ENCODE data around the gene KMT2C.
"Not testable (repeated sequence)": the region's sequence is repeated elsewhere in the genome, so short reads cannot be mapped to it uniquely, and the experiment has no call there.

Gene KMT2C

GRCh38 chr7:152299542-152300143 is 136.2 kb downstream of the KMT2C start:
- DNase-seq: not testable (repeated sequence)

DNA sequence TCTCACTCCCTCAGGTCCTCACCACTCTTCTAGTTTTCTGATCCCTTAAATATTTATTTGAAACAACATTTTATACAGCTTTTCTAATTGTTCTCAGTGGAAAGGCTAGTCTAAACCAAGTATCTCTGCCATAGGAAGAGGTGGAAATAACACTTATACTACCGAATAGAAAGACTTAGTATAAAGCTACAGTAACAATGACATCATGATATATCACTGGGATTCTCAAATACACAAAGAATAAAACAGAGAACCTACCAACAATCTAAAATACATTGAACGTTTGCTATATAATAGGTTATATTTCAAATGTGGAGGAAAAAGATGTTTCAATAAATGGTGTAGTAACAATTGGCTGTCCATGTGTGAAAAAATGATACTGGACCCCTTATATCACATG is 142.9 kb downstream of the KMT2C start:
- no peak for DNase-seq

DNA sequence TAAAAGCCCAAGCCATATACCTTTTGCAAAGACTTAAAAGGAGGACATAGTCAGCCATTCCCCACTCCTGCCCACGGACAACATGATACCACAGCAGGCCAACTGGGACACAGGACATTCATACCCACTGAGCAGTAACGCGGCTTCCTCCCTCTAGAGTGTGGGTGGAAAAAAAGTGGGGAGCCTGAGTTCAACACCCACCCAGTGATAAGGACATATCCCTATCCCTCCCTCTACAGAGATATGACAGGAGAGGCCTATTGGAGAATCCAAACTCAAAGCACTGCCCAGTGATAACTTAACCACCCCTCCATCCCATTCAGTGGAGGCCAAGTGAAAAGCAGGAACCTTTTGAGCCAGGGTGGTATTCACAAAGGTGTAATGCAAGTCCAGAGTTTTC is 148.8 kb downstream of the KMT2C start:
- DNase-seq: not testable (repeated sequence)

DNA sequence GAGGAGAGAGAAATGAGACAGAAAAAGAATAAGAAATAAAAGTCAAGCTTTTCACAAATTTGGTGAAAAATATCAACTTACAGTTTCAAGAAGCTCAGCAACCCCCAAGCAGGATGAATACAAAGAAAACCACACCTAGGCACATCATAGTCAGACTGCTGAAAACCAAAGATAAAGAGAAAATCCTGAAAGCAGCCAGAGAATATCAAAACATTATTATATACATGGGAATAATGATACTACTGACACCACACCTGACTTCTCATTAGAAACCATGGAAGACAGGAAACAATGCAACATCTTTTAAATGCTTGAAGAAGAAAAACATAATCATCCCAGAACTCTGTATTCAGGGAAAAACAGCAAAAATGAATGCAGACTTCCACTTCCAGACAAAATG is 149.6 kb downstream of the KMT2C start:
- not testable (repeated sequence) for DNase-seq

- not testable (repeated sequence) for DNase-seq
Observed at GRCh38 chr7:152284998-152285397, 150.8 kb downstream of the KMT2C start.

- DNase-seq: not testable (repeated sequence)
Observed at GRCh38 chr7:152277687-152278086, 158.1 kb downstream of the KMT2C start.

- not testable (repeated sequence) for DNase-seq
Observed at GRCh38 chr7:152270427-152270826, 165.4 kb downstream of the KMT2C start.

DNA sequence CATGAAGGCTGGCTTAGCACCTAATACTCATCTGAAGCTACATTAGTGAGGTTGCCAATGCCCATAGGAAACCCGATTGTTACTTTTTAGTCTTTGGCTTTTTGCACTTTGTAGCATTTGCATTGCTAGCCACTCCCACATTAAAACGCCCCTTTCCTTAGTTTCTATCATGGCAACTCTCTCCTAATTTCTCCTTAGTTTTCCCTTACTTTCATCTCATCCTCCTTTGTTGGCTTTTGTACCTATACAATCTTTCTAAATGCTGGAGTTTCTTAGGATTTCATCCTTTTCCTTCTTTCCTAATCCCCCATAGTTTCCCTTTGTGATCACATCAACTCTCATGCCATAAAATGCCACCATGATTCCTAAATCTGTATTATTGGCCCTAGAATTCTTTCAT is 168.9 kb downstream of the KMT2C start:
- DNase-seq: not testable (repeated sequence)

DNA sequence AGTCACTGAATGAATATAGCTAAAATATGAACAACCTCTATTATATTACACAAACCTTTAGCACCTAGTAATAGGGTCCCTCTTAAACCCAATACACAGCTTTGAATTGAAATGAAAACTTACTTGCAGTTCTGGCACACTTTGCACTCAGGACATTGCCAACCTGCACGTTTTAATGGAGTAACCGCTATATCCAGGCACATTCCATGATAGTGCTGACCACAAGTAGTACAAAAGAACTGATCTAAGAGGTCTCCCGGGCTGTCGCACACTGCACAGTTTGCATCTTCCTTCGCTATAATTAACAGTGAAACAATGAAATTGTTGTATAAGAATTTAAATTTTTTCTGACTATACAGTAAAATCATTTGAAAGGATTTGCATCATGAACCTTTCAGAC is 170.9 kb downstream of the KMT2C start:
- DNase-seq: not testable (repeated sequence)

GRCh38 chr7:152262146-152262545 is 173.7 kb downstream of the KMT2C start:
- not testable (repeated sequence) for DNase-seq

DNA sequence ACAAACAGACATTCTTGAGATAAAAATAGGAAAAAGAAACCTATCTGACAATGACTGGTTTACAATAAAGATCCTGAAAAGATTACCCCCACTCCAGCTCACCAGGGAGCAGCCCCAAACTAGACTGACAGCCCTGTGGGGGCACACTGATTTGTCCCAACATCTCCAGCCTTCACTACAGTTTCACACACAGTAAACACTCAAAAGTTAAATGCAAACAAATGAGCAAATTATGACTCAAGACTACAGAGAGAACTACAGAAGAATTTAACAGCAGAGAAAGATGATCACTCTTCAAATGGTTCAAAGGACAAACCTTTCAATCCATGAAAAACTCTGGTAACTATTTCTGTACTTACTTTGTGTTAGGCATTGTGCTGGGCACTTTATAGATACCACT is 176.2 kb downstream of the KMT2C start:
- not testable (repeated sequence) for DNase-seq

- not testable (repeated sequence) for DNase-seq
Observed at GRCh38 chr7:152247851-152248250, 188.0 kb downstream of the KMT2C start.

GRCh38 chr7:152245417-152245816 is 190.4 kb downstream of the KMT2C start:
- not testable (repeated sequence) for DNase-seq

DNA sequence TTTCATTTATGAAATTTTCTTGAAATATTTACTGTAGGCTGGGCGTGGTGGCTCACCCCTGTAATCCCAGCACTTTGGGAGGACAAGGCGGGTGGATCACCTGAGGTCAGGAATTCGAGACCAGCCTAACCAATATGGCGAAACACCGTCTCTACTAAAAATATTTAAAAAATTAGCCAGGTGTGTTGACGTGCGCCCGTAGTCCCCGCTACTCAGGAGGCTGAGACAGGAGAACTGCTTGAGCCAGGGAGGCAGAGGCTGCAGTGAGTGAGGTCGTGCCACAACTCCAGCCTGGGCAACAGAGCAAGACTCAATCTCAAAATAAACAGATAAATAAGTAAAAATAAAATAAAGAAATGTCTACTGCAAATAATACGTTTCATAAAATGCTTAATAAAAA is 192.3 kb downstream of the KMT2C start:
- DNase-seq: not testable (repeated sequence)

DNA sequence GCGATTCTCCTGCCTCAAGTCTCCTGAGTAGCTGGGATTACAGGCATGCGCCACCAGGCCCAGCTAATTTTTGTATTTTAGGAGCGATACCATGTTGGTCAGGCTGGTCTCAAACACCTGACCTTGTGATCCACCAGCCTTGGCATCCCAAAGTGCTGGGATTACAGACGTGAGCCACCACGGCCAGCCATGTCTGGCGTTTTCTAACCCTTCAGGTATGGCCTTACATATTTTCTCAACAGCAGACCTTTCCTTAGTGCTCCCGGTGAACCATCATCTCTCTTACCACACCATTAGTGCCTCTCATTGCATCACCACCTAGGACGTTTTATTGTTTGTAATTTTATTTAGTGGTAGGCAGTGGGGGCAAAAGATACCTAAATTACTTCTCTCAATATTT is 194.5 kb downstream of the KMT2C start:
- not testable (repeated sequence) for DNase-seq

- DNase-seq: not testable (repeated sequence)
Observed at GRCh38 chr7:152236306-152236705, 199.5 kb downstream of the KMT2C start.

GRCh38 chr7:152234421-152234820 is 201.4 kb downstream of the KMT2C start:
- DNase-seq: not testable (repeated sequence)

DNA sequence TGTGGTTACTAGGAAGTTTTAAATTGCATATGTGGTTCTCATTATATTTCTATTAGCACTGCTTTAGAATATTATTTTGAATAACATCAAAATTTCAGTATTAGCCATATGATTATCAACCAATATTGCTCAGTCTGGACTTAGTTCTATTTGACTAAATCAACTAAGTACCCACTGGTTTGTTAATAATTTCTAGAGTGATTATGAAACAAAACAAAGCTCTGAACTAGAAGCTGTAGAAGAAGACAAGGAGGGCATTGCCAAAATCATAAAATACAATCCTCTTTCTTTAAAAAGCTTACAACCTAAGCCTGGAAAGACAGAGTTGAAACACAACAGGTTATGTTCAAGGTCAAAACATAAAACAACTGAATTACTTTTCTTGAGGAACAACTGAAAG is 204.7 kb downstream of the KMT2C start:
- no peak for DNase-seq

DNA sequence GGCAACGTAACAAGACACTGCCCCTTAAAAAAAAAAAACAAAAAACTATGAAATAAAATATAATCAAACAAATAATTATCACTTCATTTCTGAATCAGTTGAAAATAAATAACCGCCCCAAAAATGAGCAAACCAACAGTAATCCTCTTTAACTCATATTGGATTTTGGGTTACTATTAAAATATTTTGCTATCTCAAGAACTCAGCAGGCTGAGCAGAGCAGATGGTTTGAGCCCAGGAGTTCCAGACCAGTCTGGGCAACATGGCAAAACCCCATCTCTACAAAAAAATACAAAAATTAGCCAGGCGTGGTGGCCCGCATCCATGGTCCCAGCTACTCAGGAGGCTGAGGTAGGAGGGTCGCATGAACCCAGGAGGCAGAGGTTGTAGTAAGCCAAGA is 216.2 kb downstream of the KMT2C start:
- not testable (repeated sequence) for DNase-seq

GRCh38 chr7:152208766-152209165 is 227.0 kb downstream of the KMT2C start:
- not testable (repeated sequence) for DNase-seq

DNA sequence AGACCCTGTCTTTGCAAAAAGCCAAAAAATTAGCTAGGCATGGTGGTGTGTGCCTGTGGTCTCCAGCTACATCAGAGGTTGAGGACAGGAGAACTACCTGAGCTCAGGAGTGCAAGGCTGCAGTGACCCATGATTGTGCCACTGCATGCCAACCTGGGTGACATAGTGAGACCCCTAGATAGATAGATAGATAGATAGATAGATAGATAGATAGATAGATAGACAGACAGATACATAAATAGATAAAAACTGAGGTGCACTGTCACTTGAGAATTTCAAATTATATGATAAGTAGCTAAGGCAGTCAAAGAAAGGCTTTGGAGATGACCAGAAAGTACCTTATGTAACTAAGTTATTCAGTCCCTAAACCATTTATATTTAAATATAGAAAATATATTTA is 231.4 kb downstream of the KMT2C start:
- DNase-seq: not testable (repeated sequence)

DNA sequence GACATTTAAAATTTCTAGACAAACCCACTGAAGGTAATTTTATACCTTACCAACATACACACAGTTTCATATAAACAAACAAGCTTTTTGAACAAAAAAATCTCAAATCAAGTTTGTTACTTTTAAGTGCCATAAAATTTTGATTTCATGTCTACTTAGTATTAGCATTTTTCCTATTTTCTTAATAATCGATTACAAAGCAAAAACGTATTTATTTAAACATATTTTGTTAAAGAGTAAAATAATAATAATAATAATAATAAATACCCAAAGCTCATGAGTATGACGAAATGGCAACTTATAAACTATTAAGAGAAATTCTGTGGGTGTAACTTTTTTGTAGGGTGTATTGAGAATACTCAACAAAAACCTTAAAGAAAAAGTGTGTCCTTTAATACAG is 232.7 kb downstream of the KMT2C start:
- DNase-seq: no peak

- DNase-seq: no peak
Observed at GRCh38 chr7:152202056-152202455, 233.7 kb downstream of the KMT2C start.

DNA sequence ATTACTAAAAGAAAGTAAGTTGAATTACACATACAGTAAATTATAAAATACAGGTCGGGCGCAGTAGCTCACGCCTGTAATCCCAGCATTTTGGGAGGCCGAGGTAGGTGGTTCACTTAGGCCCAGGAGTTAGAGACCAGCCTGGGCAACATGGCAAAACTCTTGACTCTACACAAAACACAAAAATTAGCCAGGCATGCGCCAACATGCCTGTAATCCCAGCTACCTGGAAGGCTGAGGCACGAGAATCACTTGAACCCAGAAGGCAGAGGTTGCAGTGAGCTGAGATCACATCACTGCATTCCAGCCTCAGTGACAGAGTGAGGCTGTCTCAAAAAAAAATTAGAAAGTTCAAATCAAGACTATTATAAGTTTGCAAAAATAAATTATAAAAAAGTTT is 235.4 kb downstream of the KMT2C start:
- DNase-seq: no peak

GRCh38 chr7:152196391-152196790 is 239.4 kb downstream of the KMT2C start:
- no peak for DNase-seq

Measured in amniotic stem cell (primary cell).